Neural cell (in vitro differentiated cells): ENCODE data around the gene CCDC83.

Experiments used
- EP300 ChIP-seq: fragments of 450-650 bp; conservative IDR thresholded peaks from 2 replicates; pipeline ENCODE4 v1.6.1; 2014; ENCODE audit warnings: antibody characterized with exemption, mild to moderate bottlenecking, moderate library complexity; ENCODE audit not compliant: poor library complexity, severe bottlenecking
- TF ChIP-seq, protein P1 (sequence below): fragments of 450-650 bp; IDR thresholded peaks from 2 replicates; pipeline ENCODE4 v1.5.1; 2014; ENCODE audit warnings: antibody characterized with exemption, mild to moderate bottlenecking, moderate library complexity; ENCODE audit not compliant: poor library complexity, severe bottlenecking

DNA sequence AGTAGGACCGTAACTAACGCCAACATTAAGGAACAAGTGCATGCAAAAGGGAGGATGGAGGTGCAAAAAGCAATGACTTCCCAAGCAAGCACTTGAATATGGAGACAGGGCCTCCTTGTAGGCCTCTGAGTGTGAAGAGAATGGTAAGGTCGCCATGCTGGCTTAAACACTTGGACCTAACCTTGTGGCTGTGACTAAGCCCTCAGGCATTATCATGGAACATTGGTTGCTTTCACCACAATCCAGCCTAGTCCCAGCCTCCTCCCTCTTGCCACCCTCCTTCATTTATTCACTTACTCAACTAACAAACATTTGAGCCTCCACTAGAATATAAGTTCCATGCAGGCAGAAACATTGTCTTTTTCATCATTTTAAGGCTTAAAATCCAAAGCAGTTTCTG is 32.4 kb upstream of the CCDC83 start:
- no peak for TF ChIP-seq EP300
- TF ChIP-seq, protein P1, sequence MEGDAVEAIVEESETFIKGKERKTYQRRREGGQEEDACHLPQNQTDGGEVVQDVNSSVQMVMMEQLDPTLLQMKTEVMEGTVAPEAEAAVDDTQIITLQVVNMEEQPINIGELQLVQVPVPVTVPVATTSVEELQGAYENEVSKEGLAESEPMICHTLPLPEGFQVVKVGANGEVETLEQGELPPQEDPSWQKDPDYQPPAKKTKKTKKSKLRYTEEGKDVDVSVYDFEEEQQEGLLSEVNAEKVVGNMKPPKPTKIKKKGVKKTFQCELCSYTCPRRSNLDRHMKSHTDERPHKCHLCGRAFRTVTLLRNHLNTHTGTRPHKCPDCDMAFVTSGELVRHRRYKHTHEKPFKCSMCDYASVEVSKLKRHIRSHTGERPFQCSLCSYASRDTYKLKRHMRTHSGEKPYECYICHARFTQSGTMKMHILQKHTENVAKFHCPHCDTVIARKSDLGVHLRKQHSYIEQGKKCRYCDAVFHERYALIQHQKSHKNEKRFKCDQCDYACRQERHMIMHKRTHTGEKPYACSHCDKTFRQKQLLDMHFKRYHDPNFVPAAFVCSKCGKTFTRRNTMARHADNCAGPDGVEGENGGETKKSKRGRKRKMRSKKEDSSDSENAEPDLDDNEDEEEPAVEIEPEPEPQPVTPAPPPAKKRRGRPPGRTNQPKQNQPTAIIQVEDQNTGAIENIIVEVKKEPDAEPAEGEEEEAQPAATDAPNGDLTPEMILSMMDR, result no peak
